Right ventricle myocardium inferior (tissue), 1 donor: ENCODE results near the gene TMEM131. TPM values are rescaled to one million over a fixed set of nuclear protein-coding genes. Genes with fewer than 3 reads are reported as not detected.
"Not testable (repeated sequence)": the region's sequence is repeated elsewhere in the genome, so short reads cannot be mapped to it uniquely, and the experiment has no call there.

Experiments
- ATAC-seq: fragments of 200-7000 bp; cut with Tn5 transposase; one replicate; pipeline ENCODE4 v1.9.1; 2020; ENCODE audit warnings: mild to moderate bottlenecking, moderate library complexity
- DNase-seq: peaks from one replicate; pipeline ENCODE4 v3.0.0; 2021; ENCODE audit errors: missing footprints
- intact Hi-C: fragments of 100-400 bp; cut with DNase I; formaldehyde crosslinking; loops from one replicate; pipeline ENCODE4 v1.11.0; 2022
- long read RNA-seq: library from polyadenylated mRNA; unstranded; transcript quantifications from one replicate; pipeline ENCODE4 v2.0.0, GENCODE V29; 2021
- total RNA-seq: library from RNA; stranded (reverse); fragmentation: NEBNext Ultra II Directional; extraction: Animal tissue kit (Norgen Biotek cat#: 25700); gene quantifications from one replicate; pipeline ENCODE4 v1.2.1, GENCODE V29; 2021
- donor health status: DM: no; HTN: yes; CAD: no; lungs with severe emphysema.

Gene TMEM131
- 26.0 TPM for total RNA-seq
- long read RNA-seq, full-length matches to known transcripts = 1 of 3 reads
- long read RNA-seq, partial matches to known transcripts = 1 of 3 reads
- long read RNA-seq, other reads (novel, unspliced or antisense) = 1 of 3 reads

GRCh38 chr2:97995734-97996624 is at the start of gene TMEM131:
TSS of gene TMEM131 (minus strand) at chr2:97995948. CDS start at chr2:97995662, 286 bp downstream.
- DNase-seq = peak; percentile 97
- ATAC-seq = peak; percentile 98
- intact Hi-C loops = loop anchor here (5.0 kb wide), 2 partner anchors 166 to 189 kb away; no protein-coding TSS in a partner anchor

GRCh38 chr2:98044730-98045129 is 49.0 kb upstream of the TMEM131 start:
- intact Hi-C loops, ATAC-seq, DNase-seq: not testable (repeated sequence)

- intact Hi-C loops = no loop called here
- DNase-seq (no peak), ATAC-seq (no peak)
Measured at GRCh38 chr2:98043101-98043500, 47.4 kb upstream of the TMEM131 start.

- DNase-seq (no peak), ATAC-seq (peak; percentile 35)
- intact Hi-C loops = no loop called here
Measured at GRCh38 chr2:98040331-98040939, 44.7 kb upstream of the TMEM131 start.

GRCh38 chr2:98039085-98039756 is 43.5 kb upstream of the TMEM131 start:
- ATAC-seq = no peak
- intact Hi-C loops = no loop called here
- DNase-seq = no peak

GRCh38 chr2:98037666-98038336 is 42.1 kb upstream of the TMEM131 start:
- no peak for DNase-seq
- no peak for ATAC-seq
- intact Hi-C loops = no loop called here

- DNase-seq = no peak
- intact Hi-C loops = no loop called here
- ATAC-seq = peak; percentile 17
Measured at GRCh38 chr2:98037206-98037605, 41.5 kb upstream of the TMEM131 start.

- intact Hi-C loops = no loop called here
- ATAC-seq (peak; percentile 91), DNase-seq (peak; percentile 69)
Measured at GRCh38 chr2:98036349-98037000, 40.7 kb upstream of the TMEM131 start.

GRCh38 chr2:98034745-98035144 is 39.0 kb upstream of the TMEM131 start:
- intact Hi-C loops = no loop called here
- DNase-seq (no peak), ATAC-seq (no peak)

GRCh38 chr2:98032086-98032485 is 36.3 kb upstream of the TMEM131 start:
- intact Hi-C loops = no loop called here
- no peak for ATAC-seq
- DNase-seq = no peak

- ATAC-seq (no peak), DNase-seq (no peak)
- intact Hi-C loops = no loop called here
Measured at GRCh38 chr2:98029718-98030222, 34.0 kb upstream of the TMEM131 start.

GRCh38 chr2:98028931-98029717 is 33.4 kb upstream of the TMEM131 start:
- intact Hi-C loops = no loop called here
- no peak for ATAC-seq
- DNase-seq = no peak

GRCh38 chr2:98028101-98028561 is 32.4 kb upstream of the TMEM131 start:
- ATAC-seq (no peak), DNase-seq (no peak)
- intact Hi-C loops = no loop called here

- ATAC-seq = no peak
- intact Hi-C loops = no loop called here
- no peak for DNase-seq
Measured at GRCh38 chr2:98027538-98027937, 31.8 kb upstream of the TMEM131 start.

- DNase-seq (no peak), ATAC-seq (peak; percentile 63)
- intact Hi-C loops = no loop called here
Measured at GRCh38 chr2:98026927-98027522, 31.3 kb upstream of the TMEM131 start.

GRCh38 chr2:98026292-98026691 is 30.5 kb upstream of the TMEM131 start:
- intact Hi-C loops = no loop called here
- ATAC-seq (no peak), DNase-seq (no peak)

- intact Hi-C loops = no loop called here
- no peak for DNase-seq
- no peak for ATAC-seq
Measured at GRCh38 chr2:98025481-98026037, 29.8 kb upstream of the TMEM131 start.
